ENCODE measurements around the gene HDGF. TPM values are rescaled to one million over a fixed set of nuclear protein-coding genes. Genes with fewer than 3 reads are reported as not detected.

Gene HDGF
- total and polyA plus RNA-seq, 9 of the 15 experiments (the other 6 are each of a cell fraction or from before 2014, with no cell fraction given), result 38.8 to 601 (median 400) TPM

DNA sequence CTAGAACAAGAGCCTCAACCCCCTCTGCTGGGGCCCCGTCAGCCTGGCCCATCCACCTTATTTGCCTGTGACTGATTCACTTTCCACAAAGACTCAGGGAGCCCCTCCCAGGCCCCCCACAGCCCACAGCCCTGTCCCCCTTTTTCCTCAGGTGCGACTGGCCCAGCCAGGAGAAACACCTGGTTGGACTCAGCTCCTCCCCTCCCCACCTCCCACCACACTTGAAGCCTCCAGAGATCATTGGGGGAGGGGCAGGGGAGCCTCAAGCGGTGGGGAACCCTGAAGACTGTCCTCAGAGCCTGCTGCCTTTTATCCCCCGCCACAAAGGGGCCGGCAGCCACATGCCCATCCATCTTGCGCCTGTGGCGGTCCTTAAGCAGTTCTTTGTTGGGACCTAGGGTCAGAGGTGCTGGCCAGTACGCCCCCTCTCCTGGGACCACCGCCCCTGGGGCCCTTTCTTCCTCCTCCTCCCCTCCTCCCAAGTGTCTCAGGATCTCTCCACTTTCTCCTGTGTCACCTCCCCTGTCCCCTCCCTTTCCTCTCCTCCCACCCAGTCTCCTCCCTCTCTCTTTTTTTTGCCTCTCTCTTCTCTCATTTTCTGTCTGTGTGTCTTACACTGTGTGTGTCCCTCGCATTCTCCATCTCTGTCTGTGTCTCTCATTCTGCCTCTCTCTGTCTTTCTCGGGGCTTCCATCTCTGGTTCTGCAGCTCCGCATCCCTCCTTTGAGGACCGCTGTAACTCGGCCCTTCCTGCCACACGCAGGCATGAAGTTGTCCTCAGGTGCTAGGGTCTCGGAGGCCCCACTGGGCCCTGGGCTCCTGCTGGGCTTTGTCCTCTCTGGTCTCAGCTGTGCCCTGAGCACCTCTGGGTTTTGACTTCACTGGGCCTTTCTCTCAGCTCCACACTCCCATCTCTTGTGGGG is 58.3 kb downstream of the HDGF start (continued):
- TF ChIP-seq ILF3 (IDR thresholded peaks at IDR 0.05; ENCODE audit: borderline replicate concordance), result no peak
- no peak for TF ChIP-seq KLF10 (CRISPR knock-in tag; IDR thresholded peaks at IDR 0.05)
- no peak for TF ChIP-seq HCFC1 (IDR thresholded peaks at IDR 0.05; ENCODE audit: low read depth, low read length)
- TF ChIP-seq ZNF217 (CRISPR knock-in tag; IDR thresholded peaks at IDR 0.05), result no peak
- TF ChIP-seq ZNF764 (CRISPR knock-in tag; IDR thresholded peaks at IDR 0.05; ENCODE audit: low read depth), result no peak
- TF ChIP-seq HNRNPK (IDR thresholded peaks at IDR 0.05; ENCODE audit: low read depth, low read length, poor library complexity, severe bottlenecking), result no peak
- TF ChIP-seq, protein P1, sequence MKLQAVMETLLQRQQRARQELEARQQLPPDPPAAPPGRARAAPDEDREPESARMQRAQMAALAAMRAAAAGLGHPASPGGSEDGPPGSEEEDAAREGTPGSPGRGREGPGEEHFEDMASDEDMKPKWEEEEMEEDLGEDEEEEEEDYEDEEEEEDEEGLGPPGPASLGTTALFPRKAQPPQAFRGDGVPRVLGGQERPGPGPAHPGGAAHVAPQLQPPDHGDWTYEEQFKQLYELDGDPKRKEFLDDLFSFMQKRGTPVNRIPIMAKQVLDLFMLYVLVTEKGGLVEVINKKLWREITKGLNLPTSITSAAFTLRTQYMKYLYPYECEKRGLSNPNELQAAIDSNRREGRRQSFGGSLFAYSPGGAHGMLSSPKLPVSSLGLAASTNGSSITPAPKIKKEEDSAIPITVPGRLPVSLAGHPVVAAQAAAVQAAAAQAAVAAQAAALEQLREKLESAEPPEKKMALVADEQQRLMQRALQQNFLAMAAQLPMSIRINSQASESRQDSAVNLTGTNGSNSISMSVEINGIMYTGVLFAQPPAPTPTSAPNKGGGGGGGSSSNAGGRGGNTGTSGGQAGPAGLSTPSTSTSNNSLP (IDR thresholded peaks at IDR 0.05; ENCODE audit: borderline replicate concordance, low read depth, low read length), result no peak
- TF ChIP-seq ZNF561 (CRISPR knock-in tag; conservative IDR thresholded peaks at IDR 0.05), result no peak
- TF ChIP-seq, protein P2, sequence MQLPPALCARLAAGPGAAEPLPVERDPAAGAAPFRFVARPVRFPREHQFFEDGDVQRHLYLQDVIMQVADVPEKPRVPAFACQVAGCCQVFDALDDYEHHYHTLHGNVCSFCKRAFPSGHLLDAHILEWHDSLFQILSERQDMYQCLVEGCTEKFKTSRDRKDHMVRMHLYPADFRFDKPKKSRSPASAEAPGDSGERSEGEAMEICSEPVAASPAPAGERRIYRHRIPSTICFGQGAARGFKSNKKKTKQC (CRISPR knock-in tag; IDR thresholded peaks at IDR 0.05), result no peak
- TF ChIP-seq SMARCA4 (IDR thresholded peaks at IDR 0.05), result peak; percentile 82
- TF ChIP-seq TGIF2 (CRISPR knock-in tag; IDR thresholded peaks at IDR 0.05), result no peak
- TF ChIP-seq ZNF143 (CRISPR knock-in tag; IDR thresholded peaks at IDR 0.05), result no peak
- TF ChIP-seq ZNF584 (CRISPR knock-in tag; IDR thresholded peaks at IDR 0.05; ENCODE audit: low read depth), result no peak
- no peak for TF ChIP-seq MCM2 (IDR thresholded peaks at IDR 0.05; ENCODE audit: low read depth)
- no peak for TF ChIP-seq PHF20 (IDR thresholded peaks at IDR 0.05; ENCODE audit: partially characterized antibody)
- TF ChIP-seq PHB (CRISPR knock-in tag; IDR thresholded peaks at IDR 0.05), result no peak
- TF ChIP-seq, protein P3, sequence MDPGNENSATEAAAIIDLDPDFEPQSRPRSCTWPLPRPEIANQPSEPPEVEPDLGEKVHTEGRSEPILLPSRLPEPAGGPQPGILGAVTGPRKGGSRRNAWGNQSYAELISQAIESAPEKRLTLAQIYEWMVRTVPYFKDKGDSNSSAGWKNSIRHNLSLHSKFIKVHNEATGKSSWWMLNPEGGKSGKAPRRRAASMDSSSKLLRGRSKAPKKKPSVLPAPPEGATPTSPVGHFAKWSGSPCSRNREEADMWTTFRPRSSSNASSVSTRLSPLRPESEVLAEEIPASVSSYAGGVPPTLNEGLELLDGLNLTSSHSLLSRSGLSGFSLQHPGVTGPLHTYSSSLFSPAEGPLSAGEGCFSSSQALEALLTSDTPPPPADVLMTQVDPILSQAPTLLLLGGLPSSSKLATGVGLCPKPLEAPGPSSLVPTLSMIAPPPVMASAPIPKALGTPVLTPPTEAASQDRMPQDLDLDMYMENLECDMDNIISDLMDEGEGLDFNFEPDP (CRISPR knock-in tag; IDR thresholded peaks at IDR 0.05), result no peak
- TF ChIP-seq ZNF780A (CRISPR knock-in tag; IDR thresholded peaks at IDR 0.05), result no peak
- TF ChIP-seq C11orf30 (IDR thresholded peaks at IDR 0.05; ENCODE audit: low read depth), result no peak
- TF ChIP-seq GATAD2A (IDR thresholded peaks at IDR 0.05), result peak; percentile 46; the same call in 1 of the 2 replicates
- TF ChIP-seq, protein P4, sequence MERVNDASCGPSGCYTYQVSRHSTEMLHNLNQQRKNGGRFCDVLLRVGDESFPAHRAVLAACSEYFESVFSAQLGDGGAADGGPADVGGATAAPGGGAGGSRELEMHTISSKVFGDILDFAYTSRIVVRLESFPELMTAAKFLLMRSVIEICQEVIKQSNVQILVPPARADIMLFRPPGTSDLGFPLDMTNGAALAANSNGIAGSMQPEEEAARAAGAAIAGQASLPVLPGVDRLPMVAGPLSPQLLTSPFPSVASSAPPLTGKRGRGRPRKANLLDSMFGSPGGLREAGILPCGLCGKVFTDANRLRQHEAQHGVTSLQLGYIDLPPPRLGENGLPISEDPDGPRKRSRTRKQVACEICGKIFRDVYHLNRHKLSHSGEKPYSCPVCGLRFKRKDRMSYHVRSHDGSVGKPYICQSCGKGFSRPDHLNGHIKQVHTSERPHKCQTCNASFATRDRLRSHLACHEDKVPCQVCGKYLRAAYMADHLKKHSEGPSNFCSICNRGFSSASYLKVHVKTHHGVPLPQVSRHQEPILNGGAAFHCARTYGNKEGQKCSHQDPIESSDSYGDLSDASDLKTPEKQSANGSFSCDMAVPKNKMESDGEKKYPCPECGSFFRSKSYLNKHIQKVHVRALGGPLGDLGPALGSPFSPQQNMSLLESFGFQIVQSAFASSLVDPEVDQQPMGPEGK (CRISPR knock-in tag; IDR thresholded peaks at IDR 0.05; ENCODE audit: borderline replicate concordance), result no peak
- TF ChIP-seq, protein P5, sequence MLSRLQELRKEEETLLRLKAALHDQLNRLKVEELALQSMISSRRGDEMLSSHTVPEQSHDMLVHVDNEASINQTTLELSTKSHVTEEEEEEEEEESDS (CRISPR knock-in tag; IDR thresholded peaks at IDR 0.05), result no peak
- no peak for TF ChIP-seq KLF1 (tag; IDR thresholded peaks at IDR 0.05)
- no peak for TF ChIP-seq ZKSCAN3 (CRISPR knock-in tag; IDR thresholded peaks at IDR 0.05)
- TF ChIP-seq ZNF134 (CRISPR knock-in tag; conservative IDR thresholded peaks at IDR 0.05), result no peak

Data from K562 (cell line).